ENCODE measurements around the gene SPNS2. TPM values are rescaled to one million over a fixed set of nuclear protein-coding genes. Genes with fewer than 3 reads are reported as not detected.

Gene SPNS2
- total and polyA plus RNA-seq, 2 experiments from 2014 or later = 1.7 to 2.3 TPM

DNA sequence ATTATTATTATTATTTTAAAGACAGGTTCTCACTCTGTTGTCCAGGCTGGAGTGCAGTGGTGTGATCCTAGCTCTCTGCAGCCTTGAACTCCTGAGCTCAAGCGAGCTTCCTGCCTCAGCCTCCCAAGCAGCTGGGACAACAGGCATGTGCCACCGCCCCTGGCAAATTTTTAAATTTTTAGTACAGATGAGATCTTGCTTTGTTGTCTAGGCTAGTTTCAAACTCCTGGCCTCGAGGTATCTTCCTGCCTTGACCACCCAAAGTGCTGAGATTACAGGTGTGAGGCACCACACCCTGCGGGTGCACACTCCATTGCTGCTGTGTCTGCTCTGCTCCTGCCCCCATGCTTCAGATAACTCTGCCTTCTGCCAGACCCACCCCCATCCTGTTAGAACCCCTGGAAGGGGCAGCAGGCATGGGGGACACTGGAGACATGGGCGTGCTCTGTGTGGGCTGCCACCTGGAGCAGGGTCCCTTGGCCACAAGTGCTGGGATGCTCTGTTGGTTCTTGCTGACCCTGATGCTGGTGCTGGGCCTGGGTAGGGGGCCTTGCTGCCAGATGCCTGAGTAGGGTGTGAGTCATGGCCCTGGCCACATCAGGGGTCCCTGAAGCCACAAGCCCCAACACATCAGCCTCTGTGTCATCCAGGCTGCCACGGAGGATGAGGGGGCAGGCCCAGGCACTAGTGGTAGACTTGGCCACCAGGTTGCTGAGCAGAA, 59.1 kb downstream of the SPNS2 start (continued):
- TF ChIP-seq, protein P1, sequence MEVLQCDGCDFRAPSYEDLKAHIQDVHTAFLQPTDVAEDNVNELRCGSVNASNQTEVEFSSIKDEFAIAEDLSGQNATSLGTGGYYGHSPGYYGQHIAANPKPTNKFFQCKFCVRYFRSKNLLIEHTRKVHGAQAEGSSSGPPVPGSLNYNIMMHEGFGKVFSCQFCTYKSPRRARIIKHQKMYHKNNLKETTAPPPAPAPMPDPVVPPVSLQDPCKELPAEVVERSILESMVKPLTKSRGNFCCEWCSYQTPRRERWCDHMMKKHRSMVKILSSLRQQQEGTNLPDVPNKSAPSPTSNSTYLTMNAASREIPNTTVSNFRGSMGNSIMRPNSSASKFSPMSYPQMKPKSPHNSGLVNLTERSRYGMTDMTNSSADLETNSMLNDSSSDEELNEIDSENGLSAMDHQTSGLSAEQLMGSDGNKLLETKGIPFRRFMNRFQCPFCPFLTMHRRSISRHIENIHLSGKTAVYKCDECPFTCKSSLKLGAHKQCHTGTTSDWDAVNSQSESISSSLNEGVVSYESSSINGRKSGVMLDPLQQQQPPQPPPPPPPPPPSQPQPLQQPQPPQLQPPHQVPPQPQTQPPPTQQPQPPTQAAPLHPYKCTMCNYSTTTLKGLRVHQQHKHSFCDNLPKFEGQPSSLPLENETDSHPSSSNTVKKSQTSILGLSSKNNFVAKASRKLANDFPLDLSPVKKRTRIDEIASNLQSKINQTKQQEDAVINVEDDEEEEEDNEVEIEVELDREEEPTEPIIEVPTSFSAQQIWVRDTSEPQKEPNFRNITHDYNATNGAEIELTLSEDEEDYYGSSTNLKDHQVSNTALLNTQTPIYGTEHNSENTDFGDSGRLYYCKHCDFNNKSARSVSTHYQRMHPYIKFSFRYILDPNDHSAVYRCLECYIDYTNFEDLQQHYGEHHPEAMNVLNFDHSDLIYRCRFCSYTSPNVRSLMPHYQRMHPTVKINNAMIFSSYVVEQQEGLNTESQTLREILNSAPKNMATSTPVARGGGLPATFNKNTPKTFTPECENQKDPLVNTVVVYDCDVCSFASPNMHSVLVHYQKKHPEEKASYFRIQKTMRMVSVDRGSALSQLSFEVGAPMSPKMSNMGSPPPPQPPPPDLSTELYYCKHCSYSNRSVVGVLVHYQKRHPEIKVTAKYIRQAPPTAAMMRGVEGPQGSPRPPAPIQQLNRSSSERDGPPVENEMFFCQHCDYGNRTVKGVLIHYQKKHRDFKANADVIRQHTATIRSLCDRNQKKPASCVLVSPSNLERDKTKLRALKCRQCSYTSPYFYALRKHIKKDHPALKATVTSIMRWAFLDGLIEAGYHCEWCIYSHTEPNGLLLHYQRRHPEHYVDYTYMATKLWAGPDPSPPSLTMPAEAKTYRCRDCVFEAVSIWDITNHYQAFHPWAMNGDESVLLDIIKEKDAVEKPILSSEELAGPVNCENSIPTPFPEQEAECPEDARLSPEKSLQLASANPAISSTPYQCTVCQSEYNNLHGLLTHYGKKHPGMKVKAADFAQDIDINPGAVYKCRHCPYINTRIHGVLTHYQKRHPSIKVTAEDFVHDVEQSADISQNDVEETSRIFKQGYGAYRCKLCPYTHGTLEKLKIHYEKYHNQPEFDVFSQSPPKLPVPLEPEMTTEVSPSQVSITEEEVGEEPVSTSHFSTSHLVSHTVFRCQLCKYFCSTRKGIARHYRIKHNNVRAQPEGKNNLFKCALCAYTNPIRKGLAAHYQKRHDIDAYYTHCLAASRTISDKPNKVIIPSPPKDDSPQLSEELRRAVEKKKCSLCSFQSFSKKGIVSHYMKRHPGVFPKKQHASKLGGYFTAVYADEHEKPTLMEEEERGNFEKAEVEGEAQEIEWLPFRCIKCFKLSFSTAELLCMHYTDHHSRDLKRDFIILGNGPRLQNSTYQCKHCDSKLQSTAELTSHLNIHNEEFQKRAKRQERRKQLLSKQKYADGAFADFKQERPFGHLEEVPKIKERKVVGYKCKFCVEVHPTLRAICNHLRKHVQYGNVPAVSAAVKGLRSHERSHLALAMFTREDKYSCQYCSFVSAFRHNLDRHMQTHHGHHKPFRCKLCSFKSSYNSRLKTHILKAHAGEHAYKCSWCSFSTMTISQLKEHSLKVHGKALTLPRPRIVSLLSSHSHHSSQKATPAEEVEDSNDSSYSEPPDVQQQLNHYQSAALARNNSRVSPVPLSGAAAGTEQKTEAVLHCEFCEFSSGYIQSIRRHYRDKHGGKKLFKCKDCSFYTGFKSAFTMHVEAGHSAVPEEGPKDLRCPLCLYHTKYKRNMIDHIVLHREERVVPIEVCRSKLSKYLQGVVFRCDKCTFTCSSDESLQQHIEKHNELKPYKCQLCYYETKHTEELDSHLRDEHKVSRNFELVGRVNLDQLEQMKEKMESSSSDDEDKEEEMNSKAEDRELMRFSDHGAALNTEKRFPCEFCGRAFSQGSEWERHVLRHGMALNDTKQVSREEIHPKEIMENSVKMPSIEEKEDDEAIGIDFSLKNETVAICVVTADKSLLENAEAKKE (CRISPR knock-in tag; IDR thresholded peaks at IDR 0.05) = no peak
- TF ChIP-seq STAT1 (IDR thresholded peaks at IDR 0.05; ENCODE audit: unreplicated experiment) = no peak
- no peak for TF ChIP-seq JUNB (IDR thresholded peaks at IDR 0.05; ENCODE audit: unreplicated experiment)

DNA sequence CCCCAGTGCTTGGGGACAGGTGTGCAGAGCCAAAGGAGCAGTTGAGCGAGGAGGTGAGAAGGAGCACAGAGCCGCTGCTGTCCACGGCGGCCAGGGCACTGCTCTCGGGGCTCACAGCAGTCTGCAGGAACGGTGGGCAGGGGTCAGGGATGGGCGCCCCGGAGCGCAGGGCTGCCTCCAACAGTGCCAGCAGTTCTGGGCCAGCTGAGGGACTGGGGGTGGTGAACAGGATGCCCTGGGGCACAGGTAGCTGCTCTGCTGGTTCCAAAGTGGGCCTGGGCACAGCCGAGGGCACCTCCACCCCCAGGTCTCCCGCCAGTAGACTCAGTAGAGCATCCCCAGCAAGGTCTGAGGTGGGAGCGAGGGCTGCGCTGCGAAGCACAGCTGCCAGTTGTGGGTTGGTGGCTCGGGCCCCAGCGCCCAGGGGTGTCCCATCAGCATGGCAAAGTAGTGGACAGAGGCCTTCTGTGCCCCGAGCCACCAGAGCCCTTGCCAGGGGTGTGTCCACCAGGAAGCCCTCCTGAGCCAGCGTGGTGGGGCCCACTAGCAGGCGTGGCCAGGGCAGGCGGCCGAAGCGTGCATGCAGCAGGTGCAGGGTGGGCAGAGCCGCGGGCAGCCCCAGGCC, 59.8 kb downstream of the SPNS2 start:
- Histone ChIP-seq H3K4me2 (no peak overlapping the region), H4K20me1 (replicated peaks; ENCODE audit: insufficient read depth) (no peaks in the 10 kb centered on the region; the same call in 1 of the 2 replicates), H3K4me3 (no peak overlapping the region), H3F3A (replicated peaks; ENCODE audit: low read depth) (0 out of 2 replicates have a peak, but pooled peaks cover 7% of the 10 kb centered on the region), H3K27ac (ENCODE audit: low read depth) (no peak overlapping the region), H3K9me2 (ENCODE audit: insufficient read depth) (no peaks in the 10 kb centered on the region), H2AFZ (no peak overlapping the region), H3K79me2 (replicated peaks; ENCODE audit: insufficient read depth) (peaks cover 21% of the 10 kb centered on the region), H3K27me3 (ENCODE audit: insufficient read depth) (no peaks in the 10 kb centered on the region), H3K36me3 (ENCODE audit: insufficient read depth) (peaks cover 1% of the 10 kb centered on the region), H3K4me1 (ENCODE audit: insufficient read depth) (peaks cover 20% of the 10 kb centered on the region)
- Mint-ChIP-seq H3K4me1 (peaks cover 34% of the 10 kb centered on the region), H3K9me3 (no peaks in the 10 kb centered on the region), H3K27ac (no peak overlapping the region), H3K36me3 (ENCODE audit: low read depth) (peaks cover 16% of the 10 kb centered on the region), H3K27me3 (ENCODE audit: insufficient read depth, low read depth, poor library complexity) (peaks cover 13% of the 10 kb centered on the region), H3K4me3 (no peak overlapping the region)
- ATAC-seq (no peak), DNase-seq (ENCODE audit: low spot score) (no peak)
- TF ChIP-seq, protein P1 (CRISPR knock-in tag; IDR thresholded peaks at IDR 0.05) = no peak

All from GM23338 (cell line).